Activated T-cell treated with anti-CD3 and anti-CD28 coated beads, Interleukin-2, amount 50 U/mL, for 72 hours (primary cell): ENCODE data around the gene HSPA6. TPM values are rescaled to one million over a fixed set of nuclear protein-coding genes. Genes with fewer than 3 reads are reported as not detected.
"Not testable (repeated sequence)": the region's sequence is repeated elsewhere in the genome, so short reads cannot be mapped to it uniquely, and the experiment has no call there.

ENCODE experiments used
- ATAC-seq, 2 donors: fragments of 150-1000 bp; cut with Tn5 transposase; replicated peaks in 1 of 2; 2 replicates each; pipeline ENCODE4 v1.10.0; 2021; ENCODE audit warnings: moderate library complexity in 2 of 2, mild to moderate bottlenecking in 1 of 2
- DNase-seq, 2 donors: peaks; one replicate each; pipeline ENCODE4 v3.0.0; 2021 to 2022; ENCODE audit warnings: mixed read lengths in 1 of 2
- H3K27ac Mint-ChIP-seq: one replicate; pipeline ENCODE4 v1.8.0; 2022; ENCODE audit warnings: mild to moderate bottlenecking, moderate library complexity, mixed read lengths
- H3K27me3 Mint-ChIP-seq: one replicate; pipeline ENCODE4 v1.8.0; 2022; ENCODE audit warnings: low read depth, mixed read lengths
- H3K36me3 Mint-ChIP-seq, 2 donors: one replicate each; pipeline ENCODE4 v1.8.0; 2022; ENCODE audit warnings: mixed read lengths in 2 of 2, mild to moderate bottlenecking in 1 of 2; ENCODE audit not compliant: insufficient read depth in 2 of 2
- H3K4me1 Mint-ChIP-seq: one replicate; pipeline ENCODE4 v1.8.0; 2022; ENCODE audit warnings: low read depth, mixed read lengths
- H3K4me3 Mint-ChIP-seq, 2 donors: one replicate each; pipeline ENCODE4 v1.8.0; 2022; ENCODE audit warnings: mild to moderate bottlenecking in 2 of 2, mixed read lengths in 2 of 2, moderate library complexity in 2 of 2
- H3K9me3 Mint-ChIP-seq, 2 donors: one replicate each; pipeline ENCODE4 v1.8.0; 2022; ENCODE audit warnings: mixed read lengths in 2 of 2
- total RNA-seq, 2 donors: library from RNA; stranded (reverse); gene quantifications; one replicate each; pipeline ENCODE4 v1.2.3, GENCODE V29; 2022

The HSPA6 gene
- total RNA-seq, 2 donors from 2014 or later, result 0.24 to 0.53 TPM

GRCh38 chr1:161511756-161512060, 12.6 kb upstream of the HSPA6 start:
- no peak overlapping the region for H3K27ac Mint-ChIP-seq
- DNase-seq, result no peak
- no peak for ATAC-seq
- H3K9me3 Mint-ChIP-seq, result peaks cover 0 to 1% of the 10 kb centered on the region in 2 donors
- H3K4me3 Mint-ChIP-seq, result no peak overlapping the region
- H3K27me3 Mint-ChIP-seq, result peaks cover 6% of the 10 kb centered on the region
- no peaks in the 10 kb centered on the region for H3K36me3 Mint-ChIP-seq
- H3K4me1 Mint-ChIP-seq, result peaks cover 6% of the 10 kb centered on the region

DNA sequence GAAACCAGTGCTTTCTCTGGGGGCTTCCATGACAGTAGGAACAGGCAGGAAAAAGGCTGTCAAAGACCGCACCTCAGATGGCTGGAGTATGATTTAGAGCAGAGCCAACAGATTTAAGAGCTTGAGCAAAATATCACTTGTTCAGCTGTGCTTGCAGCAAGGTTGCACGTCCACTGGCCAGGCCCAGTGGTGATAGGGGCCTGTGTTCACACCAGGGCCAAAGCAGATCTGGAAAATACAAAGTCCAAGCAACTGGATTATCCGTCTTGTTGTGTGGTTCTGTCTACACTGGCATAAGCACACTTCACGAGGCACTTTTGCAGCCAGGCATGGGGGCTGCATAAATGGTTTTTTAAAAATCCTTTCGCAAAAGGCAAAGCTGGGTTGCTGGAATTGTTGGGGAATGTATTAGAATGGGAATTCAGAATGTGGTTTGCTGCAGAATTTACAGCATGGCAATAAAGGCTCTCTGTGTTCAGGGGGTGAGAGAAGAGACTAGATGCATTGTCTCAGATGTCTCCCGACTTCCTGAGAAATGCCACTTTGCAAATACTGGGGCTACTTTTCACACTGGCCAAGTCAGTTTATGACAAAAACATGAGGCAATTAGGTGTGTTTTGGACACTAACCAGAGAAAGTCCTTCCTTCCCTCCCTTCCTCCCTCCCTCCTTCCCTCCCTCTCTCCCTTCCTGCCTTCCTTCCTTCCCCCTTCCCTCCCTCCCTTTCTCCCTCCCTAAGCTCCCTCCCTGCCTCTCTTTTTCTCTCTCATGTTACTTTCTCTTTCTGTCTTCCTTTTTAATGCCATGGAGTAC, 11.5 kb upstream of the HSPA6 start:
- H3K36me3 Mint-ChIP-seq, result not testable (repeated sequence)

GRCh38 chr1:161513448-161513780, 10.9 kb upstream of the HSPA6 start:
- H3K4me3 Mint-ChIP-seq, H3K27me3 Mint-ChIP-seq, H3K4me1 Mint-ChIP-seq, H3K36me3 Mint-ChIP-seq, H3K9me3 Mint-ChIP-seq, H3K27ac Mint-ChIP-seq, ATAC-seq, DNase-seq: not testable (repeated sequence)

More for the DNA sequence above, 11.5 kb upstream of the HSPA6 start:
- not testable (repeated sequence) for ATAC-seq, H3K27ac Mint-ChIP-seq, H3K27me3 Mint-ChIP-seq, H3K4me3 Mint-ChIP-seq, H3K4me1 Mint-ChIP-seq, DNase-seq, H3K9me3 Mint-ChIP-seq

DNA sequence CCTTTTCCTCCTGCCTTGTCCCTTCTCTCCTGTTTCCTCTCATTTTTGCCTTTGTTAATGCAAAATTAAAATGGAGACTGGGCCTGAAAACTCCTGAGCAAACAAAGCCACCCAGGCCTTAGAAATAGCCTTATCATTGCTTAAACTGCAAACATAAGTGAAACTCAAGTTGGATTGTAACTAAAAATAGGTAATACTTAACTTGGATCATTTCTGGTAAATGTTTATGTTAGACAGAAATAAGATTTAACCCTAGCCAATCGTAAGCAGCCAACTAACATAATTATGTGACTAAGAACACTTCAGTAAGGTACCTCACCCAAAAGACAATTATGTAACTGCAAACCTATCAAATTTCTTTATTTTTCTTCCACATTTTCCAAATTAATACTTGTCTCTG, 10.4 kb upstream of the HSPA6 start:
- not testable (repeated sequence) for H3K9me3 Mint-ChIP-seq, H3K4me3 Mint-ChIP-seq, H3K27ac Mint-ChIP-seq, ATAC-seq, H3K27me3 Mint-ChIP-seq, H3K36me3 Mint-ChIP-seq, H3K4me1 Mint-ChIP-seq, DNase-seq

DNA sequence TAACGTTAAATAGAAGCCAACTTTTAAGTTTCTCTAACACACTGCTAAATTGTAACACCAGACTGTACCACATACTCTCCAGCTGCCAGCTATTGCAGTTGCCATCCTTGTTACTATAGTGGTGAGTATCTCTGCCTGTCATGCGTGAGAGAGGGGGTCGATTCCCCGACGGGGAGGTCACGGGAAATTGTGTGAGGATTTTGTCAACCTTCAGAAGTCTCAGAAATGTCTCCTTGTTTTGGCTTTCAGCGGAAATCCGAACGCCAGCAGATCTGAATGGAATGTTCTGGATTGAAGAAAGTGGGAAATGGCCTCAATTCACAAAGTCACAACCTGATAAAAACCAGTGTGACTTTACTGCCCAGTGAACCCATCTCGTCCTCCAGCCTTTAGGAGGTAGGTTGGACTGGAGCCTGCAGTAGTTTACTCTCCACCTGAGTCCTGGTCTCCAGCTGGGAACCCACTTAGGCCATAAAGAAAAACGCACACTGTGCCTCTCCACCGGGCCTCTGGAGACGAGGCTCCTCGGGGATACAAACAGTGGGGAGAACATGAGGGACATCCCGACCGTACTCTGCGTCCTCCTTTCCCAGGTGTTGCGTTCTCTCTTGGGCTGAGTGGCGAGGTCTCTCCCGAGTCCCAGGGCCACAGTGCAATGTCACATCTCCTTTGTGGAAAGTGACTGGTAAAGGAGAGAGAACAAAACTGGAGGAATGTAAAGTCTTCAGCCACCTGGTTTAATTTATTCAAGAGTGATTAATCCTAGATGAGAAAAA, 1.1 kb upstream of the HSPA6 start:
- not testable (repeated sequence) for H3K36me3 Mint-ChIP-seq, ATAC-seq, DNase-seq, H3K9me3 Mint-ChIP-seq, H3K4me1 Mint-ChIP-seq
- H3K27me3 Mint-ChIP-seq, result peaks cover 12% of the 10 kb centered on the region
- H3K27ac Mint-ChIP-seq, result peak overlapping the region; percentile 99
- peak overlapping the region; percentile 78 to 79 for H3K4me3 Mint-ChIP-seq

- peak; percentile 42 to 52 for ATAC-seq
- peak overlapping the region; percentile 24 for H3K27ac Mint-ChIP-seq
- not testable (repeated sequence) for H3K36me3 Mint-ChIP-seq
Observed at GRCh38 chr1:161524742-161525291, 477 bp downstream of the HSPA6 start.

DNA sequence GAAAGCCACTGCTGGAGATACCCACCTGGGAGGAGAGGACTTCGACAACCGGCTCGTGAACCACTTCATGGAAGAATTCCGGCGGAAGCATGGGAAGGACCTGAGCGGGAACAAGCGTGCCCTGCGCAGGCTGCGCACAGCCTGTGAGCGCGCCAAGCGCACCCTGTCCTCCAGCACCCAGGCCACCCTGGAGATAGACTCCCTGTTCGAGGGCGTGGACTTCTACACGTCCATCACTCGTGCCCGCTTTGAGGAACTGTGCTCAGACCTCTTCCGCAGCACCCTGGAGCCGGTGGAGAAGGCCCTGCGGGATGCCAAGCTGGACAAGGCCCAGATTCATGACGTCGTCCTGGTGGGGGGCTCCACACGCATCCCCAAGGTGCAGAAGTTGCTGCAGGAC, 981 bp downstream of the HSPA6 start:
- not testable (repeated sequence) for H3K27ac Mint-ChIP-seq, H3K9me3 Mint-ChIP-seq, ATAC-seq, H3K36me3 Mint-ChIP-seq, DNase-seq
- H3K4me3 Mint-ChIP-seq, result peak overlapping the region; percentile 78 to 82
- peaks cover 12% of the 10 kb centered on the region for H3K27me3 Mint-ChIP-seq
- H3K4me1 Mint-ChIP-seq, result peaks cover 17% of the 10 kb centered on the region

More at GRCh38 chr1:161524742-161525291, 477 bp downstream of the HSPA6 start:
- Mint-ChIP-seq H3K4me3 (peak overlapping the region; percentile 78 to 82), H3K4me1 (peaks cover 12% of the 10 kb centered on the region), H3K27me3 (peaks cover 12% of the 10 kb centered on the region)
- not testable (repeated sequence) for H3K9me3 Mint-ChIP-seq
- DNase-seq, result peak in 1 of 2 donors; percentile 17

- not testable (repeated sequence) for H3K4me3 Mint-ChIP-seq, DNase-seq, H3K36me3 Mint-ChIP-seq, H3K9me3 Mint-ChIP-seq, ATAC-seq, H3K27ac Mint-ChIP-seq
- H3K4me1 Mint-ChIP-seq, result peaks cover 21% of the 10 kb centered on the region
- H3K27me3 Mint-ChIP-seq, result peaks cover 12% of the 10 kb centered on the region
Observed at GRCh38 chr1:161525918-161526317, 1.6 kb downstream of the HSPA6 start.

GRCh38 chr1:161528550-161528949, 4.2 kb downstream of the HSPA6 start:
- H3K27ac Mint-ChIP-seq, DNase-seq, H3K36me3 Mint-ChIP-seq, ATAC-seq, H3K9me3 Mint-ChIP-seq, H3K4me3 Mint-ChIP-seq: not testable (repeated sequence)
- peaks cover 28% of the 10 kb centered on the region for H3K4me1 Mint-ChIP-seq
- peaks cover 12% of the 10 kb centered on the region for H3K27me3 Mint-ChIP-seq

GRCh38 chr1:161529463-161530104, 5.2 kb downstream of the HSPA6 start:
- H3K27me3 Mint-ChIP-seq, result peaks cover 12% of the 10 kb centered on the region
- not testable (repeated sequence) for H3K36me3 Mint-ChIP-seq, H3K9me3 Mint-ChIP-seq, DNase-seq
- H3K4me3 Mint-ChIP-seq, result peak overlapping the region; percentile 89 to 92
- ATAC-seq, result peak in 1 of 2 donors; percentile 13
- peak overlapping the region; percentile 100 for H3K27ac Mint-ChIP-seq
- H3K4me1 Mint-ChIP-seq, result peaks cover 23% of the 10 kb centered on the region

- Mint-ChIP-seq H3K27ac (peak overlapping the region; percentile 100), H3K4me3 (peak overlapping the region; percentile 89 to 92), H3K27me3 (peaks cover 12% of the 10 kb centered on the region), H3K4me1 (peaks cover 23% of the 10 kb centered on the region)
- ATAC-seq (peak; percentile 53 to 54), DNase-seq (peak; percentile 62 to 64)
- H3K9me3 Mint-ChIP-seq, H3K36me3 Mint-ChIP-seq: not testable (repeated sequence)
Observed at GRCh38 chr1:161530158-161530557, 5.8 kb downstream of the HSPA6 start.

DNA sequence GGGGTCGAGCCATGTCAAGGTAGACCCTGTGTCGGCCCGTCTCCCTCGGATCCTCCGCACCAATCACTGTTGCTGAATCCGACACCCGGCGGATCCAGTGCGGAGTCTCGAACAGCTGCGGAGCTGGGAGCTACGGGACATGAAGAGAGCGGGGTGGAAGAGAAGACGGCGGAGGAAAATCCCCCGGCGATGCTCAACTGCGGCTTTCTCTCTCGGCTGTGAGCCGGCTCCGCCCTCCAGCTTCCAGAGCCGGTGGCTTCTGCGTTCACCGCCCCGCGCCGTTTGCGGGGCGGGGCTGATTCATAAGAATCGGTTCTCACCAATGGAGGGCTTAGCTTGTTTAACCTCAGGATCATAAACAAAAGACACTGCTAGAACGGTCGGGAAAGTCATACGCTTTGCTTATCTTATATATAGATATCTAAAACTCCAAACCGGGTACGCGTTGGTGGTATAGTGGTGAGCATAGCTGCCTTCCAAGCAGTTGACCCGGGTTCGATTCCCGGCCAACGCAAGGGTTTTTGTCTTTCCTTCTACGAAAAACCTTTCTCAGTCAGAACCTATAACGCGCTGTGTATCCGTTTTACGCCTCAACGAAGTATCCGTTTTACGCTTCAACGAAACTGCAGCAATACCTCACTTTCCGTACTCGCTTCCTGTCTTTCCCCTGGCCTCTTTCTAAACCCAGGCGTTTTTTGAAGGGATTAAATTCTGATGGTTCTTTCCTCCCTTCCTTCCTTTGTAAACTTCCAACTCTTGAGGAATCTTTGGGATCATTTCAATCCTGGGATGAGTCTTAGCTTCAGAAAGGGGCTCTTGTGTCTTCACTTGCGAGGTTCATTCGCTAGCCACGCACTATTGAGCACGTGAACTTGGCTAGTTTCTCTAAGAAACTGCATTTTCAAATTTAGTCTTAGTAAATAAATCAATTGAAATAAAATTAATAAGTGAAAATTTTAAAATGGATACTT, 6.6 kb downstream of the HSPA6 start:
- peak overlapping the region; percentile 89 to 92 for H3K4me3 Mint-ChIP-seq
- H3K9me3 Mint-ChIP-seq, H3K36me3 Mint-ChIP-seq, H3K27me3 Mint-ChIP-seq: not testable (repeated sequence)
- peak overlapping the region; percentile 100 for H3K27ac Mint-ChIP-seq
- H3K4me1 Mint-ChIP-seq, result peaks cover 23% of the 10 kb centered on the region
- peak; percentile 88 to 90 for DNase-seq
- peak; percentile 85 to 87 for ATAC-seq
